LHCN-M2 (cell line): ENCODE data around the gene DPP10. TPM values are rescaled to one million over a fixed set of nuclear protein-coding genes. Genes with fewer than 3 reads are reported as not detected.
"Not testable (repeated sequence)": the region's sequence is repeated elsewhere in the genome, so short reads cannot be mapped to it uniquely, and the experiment has no call there.

Source experiments
- DNase-seq: peaks from one replicate; pipeline ENCODE4 v3.0.0-alpha.2; 2012; ENCODE audit warnings: low read depth
- total RNA-seq: library from RNA; depleted of rRNA; stranded (reverse); fragments of >200 nt; gene quantifications from 2 replicates; pipeline ENCODE4 v1.2.3, GENCODE V29; 2014

Gene DPP10
- total RNA-seq, 1 experiment from 2014 or later: not detected

DNA sequence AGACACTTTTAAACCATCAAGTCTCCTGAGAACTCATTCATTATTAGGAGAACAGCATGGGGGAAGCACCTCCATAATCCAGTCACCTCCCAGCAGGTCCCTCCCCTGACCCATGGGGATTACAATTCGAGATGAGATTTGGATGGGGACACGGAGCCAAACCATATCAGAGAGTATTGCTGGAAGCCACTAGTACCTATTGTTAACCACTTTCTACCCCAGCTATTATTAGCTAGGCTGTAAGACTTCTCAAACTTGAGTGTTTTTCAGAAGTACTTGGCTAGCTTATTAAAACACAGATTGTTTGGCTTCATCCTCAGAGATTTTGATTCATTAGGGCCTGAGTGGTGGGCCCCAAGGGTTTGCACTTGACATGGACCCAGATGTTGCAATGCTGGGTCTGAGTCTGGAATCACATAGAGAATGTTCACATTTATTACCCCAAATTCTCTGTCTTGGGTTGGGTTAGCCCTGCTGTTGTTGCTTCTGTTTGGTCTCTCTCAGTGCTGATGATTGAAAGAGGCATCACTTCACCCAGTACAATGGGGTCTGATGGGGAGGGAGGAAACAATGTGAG, 506.9 kb downstream of the DPP10 start:
- no peak for DNase-seq

DNA sequence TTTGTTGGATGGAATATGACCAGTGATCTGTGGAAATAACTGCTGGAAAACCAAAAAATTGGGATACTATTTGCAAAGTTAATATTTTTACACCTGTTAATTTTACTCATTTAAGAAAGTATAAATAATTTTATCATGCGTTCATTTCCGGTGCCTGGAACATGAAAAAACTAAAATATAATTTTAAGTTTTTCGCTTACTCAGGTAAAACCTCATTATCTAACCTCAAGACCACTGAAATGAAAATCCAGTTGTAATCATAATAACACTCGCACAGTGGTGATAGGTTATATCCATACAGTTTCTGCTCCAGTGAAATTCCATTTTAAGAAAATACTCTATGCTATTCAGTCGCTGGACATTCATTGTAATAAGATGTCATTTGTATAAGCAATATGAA, 517.9 kb downstream of the DPP10 start:
- DNase-seq: no peak

DNA sequence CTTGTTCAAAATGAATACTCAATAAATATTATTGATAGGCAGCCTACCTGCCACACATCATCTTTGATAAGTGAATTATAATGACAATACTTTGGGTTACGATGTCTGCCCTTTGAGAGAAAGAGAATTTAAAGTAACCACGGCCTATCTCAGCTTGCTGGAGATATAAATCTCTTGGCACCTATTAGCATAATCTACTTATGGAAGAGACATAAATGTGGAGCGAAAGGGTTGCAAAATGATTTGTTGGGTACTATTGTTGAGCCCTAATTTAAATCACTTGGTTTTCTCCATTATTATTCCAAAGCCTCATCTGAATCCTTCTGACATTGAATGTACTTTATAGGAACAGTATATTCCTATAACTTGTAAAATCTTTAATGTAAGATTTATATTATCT, 520.1 kb downstream of the DPP10 start:
- no peak for DNase-seq

DNA sequence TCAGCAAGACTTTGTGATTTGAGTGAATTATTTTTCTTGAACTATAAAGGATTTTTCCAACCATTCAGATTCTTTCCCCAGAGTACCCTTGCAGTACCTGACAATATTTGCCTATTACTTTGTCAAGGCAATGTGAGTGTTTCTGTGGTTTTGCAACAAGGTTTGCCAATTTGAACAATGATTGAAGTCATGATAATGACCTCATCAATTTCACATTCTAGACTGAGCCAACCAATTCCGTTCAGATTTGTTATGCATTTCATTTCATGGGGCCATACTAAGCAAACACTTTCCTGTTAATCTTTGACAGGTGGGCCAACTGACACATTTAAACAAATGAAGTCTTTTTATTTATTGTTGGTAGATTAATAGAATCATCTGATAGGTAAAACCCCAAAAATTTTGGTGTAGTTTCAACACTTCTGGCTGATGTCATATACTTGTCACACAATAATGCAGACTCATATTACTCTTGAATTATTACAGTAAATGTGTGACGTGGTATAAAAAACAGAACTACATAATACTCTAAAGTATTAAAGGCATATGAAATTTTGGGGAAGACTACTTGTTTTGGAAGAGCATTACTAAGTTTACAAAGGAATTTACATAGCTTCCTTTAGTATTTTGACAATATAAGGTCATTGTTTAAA, 526.4 kb downstream of the DPP10 start:
- DNase-seq: no peak

DNA sequence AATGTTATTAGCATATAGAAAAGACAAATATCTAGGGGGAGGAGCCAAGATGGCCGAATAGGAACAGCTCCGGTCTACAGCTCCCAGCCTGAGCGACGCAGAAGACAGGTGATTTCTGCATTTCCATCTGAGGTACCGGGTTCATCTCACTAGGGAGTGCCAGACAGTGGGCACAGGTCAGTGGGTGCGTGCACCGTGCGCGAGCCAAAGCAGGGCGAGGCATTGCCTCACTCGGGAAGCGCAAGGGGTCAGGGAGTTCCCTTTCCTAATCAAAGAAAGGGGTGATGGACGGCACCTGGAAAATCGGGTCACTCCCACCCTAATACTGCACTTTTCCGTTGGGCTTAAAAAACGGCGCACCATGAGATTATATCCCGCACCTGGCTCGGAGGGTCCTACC, 561.9 kb downstream of the DPP10 start:
- DNase-seq: not testable (repeated sequence)

DNA sequence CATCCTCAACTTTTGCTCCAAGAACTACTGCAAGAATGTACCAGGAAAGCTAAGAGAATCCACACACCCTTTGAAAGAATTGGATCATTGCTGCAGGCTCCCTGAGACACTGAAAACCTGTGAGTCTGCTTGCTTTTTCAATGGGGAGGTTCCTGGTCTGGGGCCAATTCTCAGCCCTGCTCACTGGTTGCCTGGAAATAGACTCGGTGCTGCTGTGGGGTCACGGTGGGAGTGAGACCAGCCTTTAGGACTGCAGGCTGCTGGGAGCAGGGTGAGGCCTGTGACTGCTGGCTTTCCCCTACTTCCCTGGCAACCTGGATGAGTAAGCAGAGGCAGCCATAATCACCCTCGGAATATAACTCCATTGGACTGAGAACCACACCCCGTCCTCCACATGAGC, 569.3 kb downstream of the DPP10 start:
- DNase-seq: no peak

DNA sequence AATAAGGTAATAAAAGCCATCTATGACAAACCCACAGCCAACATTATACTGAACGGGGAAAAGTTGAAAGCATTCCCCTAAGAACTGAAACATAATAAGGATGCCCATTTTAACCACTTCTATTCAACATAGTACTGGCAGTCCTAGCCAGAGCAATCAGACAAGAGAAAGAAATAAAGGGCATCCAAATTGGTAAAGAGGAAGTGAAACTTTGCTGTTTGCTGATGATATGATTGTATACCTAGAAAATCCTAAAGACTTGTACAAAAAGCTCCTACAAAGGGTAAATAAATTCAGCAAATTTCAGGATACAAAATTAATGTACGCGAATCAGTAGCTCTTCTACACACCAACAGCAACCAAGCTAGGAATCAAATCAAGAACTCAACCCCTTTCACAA, 579.6 kb downstream of the DPP10 start:
- not testable (repeated sequence) for DNase-seq

DNA sequence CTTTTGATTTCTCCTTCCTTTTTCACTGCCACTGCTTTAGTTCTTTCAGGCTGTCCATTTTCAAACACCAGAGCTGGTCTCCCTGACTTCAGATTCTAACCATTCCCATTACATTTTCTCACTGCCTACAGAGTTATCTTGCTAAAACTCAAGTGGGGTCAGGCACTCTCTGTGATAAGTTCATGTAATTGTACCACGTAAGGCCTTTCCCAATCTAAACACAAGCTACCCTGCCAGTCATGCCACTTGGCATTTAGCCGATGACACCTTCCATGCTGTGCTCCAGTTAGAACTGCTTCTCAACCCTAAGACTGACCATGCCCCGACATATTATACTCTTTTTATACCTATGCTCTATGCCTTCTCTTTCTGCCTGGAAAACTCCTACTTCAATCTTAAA, 592.4 kb downstream of the DPP10 start:
- no peak for DNase-seq

DNA sequence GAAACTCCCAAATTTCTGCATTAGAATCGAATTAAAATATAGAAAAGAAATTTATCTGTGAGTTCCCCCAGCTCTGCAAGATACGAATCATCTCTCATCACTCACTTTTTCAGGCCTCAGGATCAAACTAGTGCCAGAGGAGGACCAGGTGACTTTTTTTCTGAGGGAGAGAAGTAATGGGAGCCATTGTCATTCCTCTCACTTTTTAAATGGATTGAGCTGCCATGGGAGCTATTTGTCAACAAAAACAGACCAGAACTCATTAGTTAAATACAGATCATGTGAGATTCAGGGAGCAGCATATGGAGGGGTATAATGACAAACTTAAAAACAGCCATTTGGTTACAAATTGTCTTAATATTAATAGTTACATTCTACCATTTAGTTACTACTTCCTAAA, 594.4 kb downstream of the DPP10 start:
- DNase-seq: no peak

DNA sequence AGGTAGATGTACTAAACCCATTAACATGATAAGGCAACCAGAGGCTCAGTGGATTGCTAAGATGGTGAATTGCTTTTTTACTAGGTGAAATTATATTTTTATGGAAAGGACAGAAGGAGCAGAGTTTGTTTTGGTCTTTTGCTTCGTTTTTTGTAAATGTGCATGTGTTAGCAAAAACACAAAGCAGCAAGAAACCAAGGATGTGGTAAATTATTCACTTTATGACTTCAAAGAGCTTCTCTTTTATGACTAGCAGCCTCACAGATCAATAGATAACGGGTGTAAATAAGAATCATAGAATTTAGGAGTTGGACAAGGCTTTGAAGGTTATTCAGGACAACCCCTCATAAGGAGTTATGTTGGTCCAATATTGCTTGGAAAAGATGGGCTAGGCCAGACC, 615.0 kb downstream of the DPP10 start:
- DNase-seq: no peak

DNA sequence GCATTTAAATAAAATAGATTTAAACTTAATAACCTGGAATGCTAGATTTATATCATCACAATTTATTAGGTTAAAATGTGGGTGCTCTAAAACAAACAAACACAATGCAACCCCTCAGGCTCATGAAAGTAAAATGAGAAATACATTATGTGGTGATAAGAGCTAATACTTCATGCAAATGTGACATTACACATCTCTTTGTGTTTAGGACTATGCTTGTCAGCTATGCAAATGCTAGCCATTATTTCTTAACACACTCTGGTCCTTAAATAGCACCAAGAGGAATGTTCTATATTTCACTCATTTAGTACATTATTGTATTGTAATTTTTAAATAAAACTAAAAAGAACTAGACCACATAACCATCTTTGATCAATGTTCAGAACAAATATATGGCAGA, 627.6 kb downstream of the DPP10 start:
- DNase-seq: no peak

DNA sequence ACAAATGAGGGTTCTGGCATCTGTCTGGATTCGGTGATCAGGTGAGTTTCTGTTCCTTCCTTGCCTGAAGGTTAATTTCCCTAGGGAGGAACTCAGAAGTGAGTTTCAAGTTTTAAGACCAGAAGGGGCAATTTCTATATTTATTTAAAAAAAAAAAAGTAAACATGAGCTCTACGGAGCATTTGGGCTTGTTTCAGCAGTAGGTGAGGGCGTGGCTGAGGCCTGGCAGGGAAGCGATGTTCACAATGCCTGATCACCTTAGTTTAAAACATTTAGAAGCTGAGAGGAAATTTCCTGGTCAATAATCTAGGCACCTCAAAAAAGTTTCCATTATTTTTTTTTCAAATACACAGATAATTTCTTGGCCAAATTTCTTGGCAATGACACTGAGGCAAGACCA, 629.1 kb downstream of the DPP10 start:
- no peak for DNase-seq

DNA sequence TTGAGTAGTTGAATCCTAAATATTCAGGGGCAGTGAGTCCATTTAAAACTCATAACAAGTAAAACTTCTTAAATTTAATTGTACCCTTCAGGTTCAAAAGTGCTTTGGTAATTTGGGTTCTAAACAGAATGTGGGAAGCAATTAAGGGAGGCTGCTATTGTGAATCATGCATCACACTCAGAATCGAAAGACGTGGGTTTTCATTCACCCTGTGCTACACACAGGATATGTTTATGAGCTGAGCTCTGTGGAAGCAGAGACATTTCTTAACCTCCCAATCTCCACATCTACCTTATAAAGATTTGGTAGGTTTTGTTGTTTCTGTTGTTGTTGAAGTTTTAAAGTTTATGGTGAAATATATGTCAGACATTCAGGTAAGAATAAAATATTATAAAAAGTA, 633.4 kb downstream of the DPP10 start:
- no peak for DNase-seq

DNA sequence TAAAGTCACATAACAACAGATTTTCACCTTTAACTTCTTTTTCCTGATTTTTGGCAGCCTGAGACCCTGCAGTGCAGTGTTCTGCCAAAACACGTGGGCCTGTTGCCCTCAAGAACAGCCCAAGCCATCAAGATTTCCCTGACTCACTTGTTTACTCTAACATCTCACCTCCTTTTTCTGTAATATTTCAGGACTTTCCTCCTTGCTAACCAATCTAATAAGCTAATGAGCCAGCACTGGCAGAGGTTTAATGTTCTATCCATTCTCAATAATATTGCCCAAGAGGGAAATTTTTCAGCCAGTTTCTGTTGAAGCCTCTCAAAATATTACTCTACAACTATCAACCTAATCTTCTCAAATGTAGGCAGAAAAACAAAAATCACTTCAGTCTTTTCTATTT, 635.2 kb downstream of the DPP10 start:
- DNase-seq: no peak

DNA sequence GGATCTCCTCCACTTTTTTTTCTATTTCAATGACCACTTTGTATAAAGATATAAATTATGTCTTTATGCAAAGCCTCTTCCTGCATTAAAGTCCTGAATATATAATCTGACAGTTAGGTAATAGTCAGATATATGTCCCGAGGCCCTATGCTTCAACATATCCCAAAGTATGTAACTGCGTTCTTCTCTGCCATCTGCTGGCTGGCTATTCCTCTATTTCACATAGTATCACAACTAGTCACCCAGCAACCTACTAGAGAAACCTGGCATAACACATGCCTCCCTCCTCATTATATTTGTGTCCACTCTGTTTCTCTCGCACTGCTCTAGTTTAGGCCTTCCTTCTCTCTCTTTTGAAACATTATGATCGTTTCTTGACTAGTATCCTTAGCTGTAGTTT, 640.8 kb downstream of the DPP10 start:
- no peak for DNase-seq

DNA sequence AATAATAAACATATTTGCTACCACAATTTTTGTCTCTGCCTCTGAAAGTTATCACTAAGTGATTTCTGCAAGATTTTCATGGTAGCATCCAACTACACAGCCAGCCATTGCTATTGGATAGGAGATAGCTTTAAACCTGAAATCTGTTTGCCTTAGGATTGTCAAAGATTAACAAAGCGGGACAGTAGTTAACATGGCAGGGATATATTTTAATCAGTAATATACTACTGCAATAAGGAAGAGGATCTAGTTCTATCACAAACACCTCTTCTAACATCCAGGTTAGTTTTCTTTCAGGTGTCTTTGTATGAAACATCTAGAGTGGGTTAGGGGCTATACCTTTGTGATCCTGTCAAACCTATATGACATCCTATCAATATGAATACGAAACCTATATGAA, 641.3 kb downstream of the DPP10 start:
- DNase-seq: no peak

DNA sequence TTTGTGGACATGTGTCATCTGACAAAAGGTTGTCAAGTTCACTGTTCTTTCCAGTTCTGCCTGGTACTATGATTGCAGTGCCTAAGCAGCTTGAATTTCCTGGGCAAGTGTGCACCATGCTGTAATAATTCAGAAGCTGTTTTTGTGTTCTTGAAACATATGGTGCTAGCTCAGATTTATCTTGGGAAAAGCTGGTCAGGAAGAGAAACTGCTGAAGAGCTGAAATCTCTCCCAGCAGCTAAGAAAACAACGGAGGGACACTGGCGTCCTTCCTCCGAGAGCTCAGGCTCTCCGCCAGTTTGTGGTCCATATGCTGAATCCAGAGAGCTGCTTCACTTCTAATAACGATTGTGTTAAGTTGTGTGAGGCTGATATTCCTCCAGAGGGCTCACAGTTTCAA, 642.0 kb downstream of the DPP10 start:
- DNase-seq: no peak

DNA sequence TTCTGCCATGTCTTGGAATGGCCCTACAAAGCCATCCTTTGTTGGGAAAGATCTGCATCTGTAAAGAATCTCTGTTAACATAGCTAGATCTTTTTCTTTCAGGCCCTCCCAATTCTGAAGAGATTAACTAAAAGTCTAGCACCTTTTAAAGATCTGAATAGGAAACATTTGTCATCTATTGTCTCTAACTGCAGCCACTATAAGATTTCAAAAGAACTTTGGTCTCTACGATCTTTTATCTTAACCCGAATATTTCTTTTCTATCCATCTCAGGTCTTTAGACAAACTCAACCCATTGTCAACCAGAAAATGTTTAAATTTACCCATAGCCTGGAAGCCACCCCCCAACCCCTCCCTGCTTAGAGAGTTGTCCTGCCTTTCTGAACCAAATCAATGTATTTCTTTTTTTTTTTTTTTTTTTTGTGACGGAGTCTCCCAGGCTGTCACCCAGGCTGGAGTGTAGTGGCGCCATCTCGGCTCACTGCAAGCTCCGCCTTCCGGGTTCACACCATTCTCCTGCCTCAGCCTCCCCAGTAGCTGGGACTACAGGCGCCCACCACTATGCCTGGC, 643.7 kb downstream of the DPP10 start:
- DNase-seq: not testable (repeated sequence)

DNA sequence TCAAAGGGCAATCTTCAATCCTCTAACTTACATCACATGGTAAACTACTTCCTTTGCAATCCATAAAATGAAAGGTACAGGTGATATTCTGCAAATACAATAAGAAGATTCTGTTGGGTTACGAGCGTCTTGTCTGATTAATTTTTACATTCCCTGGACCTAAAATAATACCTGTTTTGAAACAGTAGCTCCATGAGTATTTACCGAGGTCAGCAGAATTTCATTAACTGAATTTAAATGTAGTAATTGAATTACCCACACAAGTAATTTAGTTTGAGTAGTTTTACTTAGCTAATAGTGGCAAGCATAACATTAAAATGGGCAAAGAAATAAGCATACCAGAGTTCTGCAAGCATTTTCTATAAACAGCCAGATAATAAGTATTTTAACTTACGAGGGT, 652.0 kb downstream of the DPP10 start:
- DNase-seq: no peak

DNA sequence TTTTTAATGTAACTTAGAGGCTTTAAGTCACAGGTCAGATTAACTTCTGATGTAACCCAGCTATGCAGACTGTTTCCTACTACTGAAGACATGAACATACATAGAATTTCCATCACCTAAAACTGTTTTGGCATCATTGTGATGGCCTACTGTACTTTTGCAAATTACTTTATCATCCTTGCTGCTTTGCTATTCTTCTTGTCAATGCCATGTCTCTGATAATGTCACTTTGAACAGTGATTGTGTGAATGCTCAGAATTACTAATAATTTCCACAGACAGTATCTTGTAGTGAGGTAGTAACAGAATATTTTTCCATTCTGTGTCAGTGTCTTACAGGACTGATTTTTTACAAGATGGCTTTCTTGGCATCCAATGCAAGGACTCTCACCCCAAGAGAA, 663.5 kb downstream of the DPP10 start:
- DNase-seq: no peak

DNA sequence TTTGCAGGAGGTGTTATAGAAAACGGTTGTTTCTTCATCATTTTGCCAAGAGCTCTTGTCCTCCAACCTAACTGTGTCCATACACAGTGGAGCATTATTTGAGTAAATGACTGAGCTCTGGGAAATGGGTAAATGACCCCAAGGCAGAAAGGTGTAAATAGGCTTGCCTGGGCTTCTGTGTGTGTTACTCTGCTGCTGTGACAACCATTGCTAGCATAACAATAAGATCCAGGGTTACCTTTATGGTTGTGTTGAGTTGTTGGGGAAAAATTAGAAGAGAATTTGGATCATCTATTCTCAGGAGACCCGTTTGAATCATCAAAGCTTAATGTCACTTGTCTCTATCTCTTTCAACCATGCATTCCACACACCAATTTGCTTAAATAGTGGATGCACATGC, 672.7 kb downstream of the DPP10 start:
- DNase-seq: no peak

DNA sequence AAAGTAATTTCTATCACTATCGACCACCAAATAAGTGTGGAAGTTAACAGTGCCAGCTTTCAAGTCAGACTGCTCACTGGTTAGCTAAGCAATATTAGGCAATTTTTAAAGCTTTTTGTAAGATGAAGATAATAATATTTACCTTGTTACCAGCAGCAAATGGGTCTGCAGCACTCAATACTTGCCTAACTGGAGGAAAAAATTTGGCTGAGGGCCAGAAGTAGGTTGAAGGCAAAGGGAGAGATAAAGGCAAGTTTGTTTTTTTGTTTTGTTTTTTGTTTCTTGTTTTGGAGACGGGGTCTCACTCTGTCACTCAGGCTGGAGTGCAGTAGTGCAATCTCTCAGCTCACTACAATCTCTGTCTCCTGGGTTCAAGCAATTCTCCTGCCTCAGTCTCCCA, 675.9 kb downstream of the DPP10 start:
- no peak for DNase-seq

DNA sequence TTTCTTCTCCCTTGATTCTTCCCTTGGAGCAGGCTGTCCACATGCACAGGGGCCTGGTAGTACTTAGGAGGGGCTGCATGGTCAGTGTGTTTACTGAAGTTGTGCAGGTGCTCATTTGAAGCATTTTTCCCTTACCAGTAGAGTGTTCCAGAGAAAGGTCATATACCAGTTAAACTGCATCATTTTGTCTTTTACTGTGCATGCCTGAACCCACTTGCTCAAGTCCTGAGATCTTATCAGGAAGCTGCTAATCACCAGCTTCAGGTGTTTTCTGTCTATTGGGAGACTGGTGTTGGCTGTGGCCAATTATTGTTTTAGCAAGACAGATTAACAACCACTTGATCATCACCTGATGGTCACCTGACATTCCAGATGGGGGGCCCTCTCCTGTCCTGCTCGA, 676.6 kb downstream of the DPP10 start:
- no peak for DNase-seq

DNA sequence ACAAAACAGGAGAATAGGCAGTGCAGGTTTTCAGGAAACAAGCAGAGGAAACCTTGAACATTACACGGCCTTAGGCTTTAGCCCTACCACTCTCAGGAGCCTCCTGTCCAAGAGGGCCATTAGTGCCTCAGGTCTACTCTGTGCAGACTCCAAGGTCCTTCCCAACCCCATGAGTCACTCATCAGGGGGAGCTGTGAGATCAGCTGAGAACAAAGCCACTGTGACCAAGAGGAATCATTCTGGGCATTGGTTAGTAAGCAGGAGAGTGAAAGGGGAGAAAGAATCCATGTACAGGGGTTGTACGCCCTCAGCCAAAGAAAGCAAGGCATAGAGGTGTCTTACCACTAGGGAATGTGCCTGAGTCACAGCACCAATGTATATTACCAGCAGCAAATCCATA, 680.3 kb downstream of the DPP10 start:
- no peak for DNase-seq
